NCI-H510A treated with DMSO at 0.1 percent for 48 hours (cell line): ENCODE data around the gene HIF1AN.

ENCODE experiments used
- DNase-seq: peaks from one replicate; lab custom pipeline; 2025; lab: John Stamatoyannopoulos, UW

Gene HIF1AN

GRCh38 chr10:100535715-100536353, at the start of gene HIF1AN:
HIF1AN (plus strand) TSS chr10:100535943; CDS start chr10:100535959, 16 bp downstream.
- peak; percentile 94 for DNase-seq

DNA sequence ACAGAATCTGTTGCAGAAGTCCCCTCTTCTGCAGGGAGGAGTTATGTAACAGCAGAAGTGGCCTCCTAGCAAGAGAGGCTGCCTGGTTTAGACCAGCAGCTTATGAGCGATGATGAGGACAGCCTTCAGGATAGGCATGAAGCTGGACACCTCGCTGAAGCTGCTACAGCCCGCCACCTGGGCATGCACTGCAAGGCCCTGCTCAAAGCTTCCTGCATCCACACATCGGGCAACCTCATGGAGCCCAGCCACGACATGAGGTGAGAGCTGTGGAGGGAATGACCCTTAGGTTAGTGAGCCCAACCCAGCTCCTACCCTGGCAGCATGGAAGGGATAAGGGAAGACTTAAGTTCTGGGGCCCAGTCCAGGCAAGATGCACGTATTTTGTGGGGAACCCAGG, 48.2 kb upstream of the HIF1AN start:
- DNase-seq: no peak

GRCh38 chr10:100489396-100489795, 46.3 kb upstream of the HIF1AN start:
- no peak for DNase-seq

- DNase-seq: no peak
Observed at GRCh38 chr10:100490531-100490930, 45.2 kb upstream of the HIF1AN start.

- DNase-seq: no peak
Observed at GRCh38 chr10:100496567-100496966, 39.2 kb upstream of the HIF1AN start.

GRCh38 chr10:100498059-100498458, 37.7 kb upstream of the HIF1AN start:
- no peak for DNase-seq

DNA sequence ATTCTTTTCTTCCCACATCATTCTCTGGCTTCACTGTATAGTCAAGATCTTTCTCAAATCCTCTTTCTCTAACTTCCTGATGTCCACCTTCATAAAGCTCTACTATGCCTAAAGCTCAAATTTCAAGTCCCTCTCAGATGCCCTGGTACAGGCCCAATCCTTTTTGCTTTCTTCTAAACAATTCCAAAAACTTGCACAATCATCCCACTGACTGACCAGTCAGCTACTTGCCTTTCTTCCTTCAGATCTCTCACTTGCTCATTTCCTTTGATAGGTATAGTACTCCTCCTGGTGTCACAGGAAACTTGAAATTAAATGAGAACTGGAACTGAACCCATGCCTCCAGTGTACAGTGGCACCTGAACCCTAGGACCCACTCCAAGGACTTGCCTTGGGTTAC, 34.3 kb upstream of the HIF1AN start:
- no peak for DNase-seq

DNA sequence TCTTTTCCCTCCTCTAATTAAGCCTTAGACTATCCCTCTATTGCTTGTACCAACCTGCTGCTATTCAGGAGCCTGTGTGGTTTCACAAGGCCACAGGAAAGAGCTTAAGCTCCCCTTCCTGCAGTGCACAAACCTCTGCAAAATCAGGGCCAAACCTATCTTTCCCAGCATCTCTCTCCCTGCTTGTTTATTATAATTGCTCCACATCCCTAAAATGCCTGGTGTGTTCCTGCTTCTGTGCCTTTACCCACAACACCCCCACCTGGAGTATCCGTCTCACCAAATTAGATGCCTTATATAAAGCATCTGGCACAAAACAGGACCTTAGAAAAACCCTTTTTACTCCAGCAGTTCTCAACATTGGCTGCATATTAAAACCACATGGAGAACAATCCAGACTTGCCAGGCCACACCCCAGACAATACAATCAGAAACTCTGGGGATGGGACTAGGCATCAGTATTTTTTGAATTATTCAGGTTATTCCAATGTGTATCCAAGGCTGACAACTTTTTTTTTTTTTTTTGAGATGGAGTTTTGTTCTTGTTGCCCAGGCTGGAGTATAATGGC, 32.7 kb upstream of the HIF1AN start:
- DNase-seq: no peak

DNA sequence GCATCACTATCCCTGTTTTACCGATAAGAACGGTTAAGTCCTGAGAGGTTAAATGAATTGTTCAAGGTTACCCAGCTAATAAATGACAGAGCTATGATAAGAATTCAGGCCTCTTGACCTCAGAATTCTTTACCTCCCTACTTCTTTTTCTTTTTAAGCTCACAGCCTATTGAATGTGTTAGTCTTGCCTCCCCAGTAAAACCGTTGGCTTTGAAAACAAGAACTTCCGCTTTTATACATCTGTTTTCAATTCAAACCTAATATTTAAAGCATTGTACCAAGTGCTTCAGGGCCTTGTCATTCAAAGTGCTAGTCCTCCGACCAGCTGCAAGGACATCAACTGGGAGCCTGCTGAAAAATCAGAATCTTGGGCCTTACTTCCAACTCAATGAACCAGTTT, 31.6 kb upstream of the HIF1AN start:
- DNase-seq: no peak

GRCh38 chr10:100505164-100505563, 30.6 kb upstream of the HIF1AN start:
- no peak for DNase-seq

DNA sequence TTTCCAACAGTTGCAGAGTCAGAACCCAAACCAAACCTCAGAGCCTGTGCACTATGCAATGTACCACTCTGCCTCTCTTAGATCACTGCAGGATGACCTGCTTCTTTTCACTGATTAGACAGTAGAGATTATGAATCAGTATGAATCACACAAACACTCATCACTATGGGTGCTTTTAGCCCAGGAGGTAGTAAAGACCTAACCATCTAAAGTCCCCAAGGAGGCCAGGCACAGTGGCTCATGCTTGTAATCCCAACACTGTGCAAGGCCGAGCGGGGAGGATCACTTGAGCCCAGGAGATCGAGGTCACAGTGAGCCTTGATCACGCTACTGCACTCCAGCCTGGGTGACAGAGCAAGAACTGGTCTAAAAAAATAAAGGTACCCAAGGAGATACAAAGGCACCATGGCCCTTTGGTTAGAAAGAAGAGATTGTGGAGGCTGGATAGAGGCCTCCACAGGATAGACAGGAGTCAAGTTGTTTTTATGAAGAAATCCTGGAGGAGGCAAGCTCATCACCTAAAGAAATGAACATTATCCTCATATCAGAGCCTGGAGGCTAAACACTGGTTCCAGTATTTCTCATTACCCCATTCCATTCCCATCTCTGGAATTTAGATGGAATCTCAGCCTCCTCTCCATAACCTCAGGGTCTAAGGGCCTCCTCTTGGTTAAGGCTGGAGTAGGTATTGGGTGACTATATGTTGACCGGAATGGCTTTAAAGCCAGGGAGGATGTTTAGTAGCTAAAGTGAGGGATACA, 29.0 kb upstream of the HIF1AN start:
- no peak for DNase-seq

GRCh38 chr10:100507357-100507732, 28.4 kb upstream of the HIF1AN start:
- DNase-seq: no peak

- DNase-seq: no peak
Observed at GRCh38 chr10:100508266-100508665, 27.5 kb upstream of the HIF1AN start.

GRCh38 chr10:100508691-100509150, 27.0 kb upstream of the HIF1AN start:
- DNase-seq: peak; percentile 45

DNA sequence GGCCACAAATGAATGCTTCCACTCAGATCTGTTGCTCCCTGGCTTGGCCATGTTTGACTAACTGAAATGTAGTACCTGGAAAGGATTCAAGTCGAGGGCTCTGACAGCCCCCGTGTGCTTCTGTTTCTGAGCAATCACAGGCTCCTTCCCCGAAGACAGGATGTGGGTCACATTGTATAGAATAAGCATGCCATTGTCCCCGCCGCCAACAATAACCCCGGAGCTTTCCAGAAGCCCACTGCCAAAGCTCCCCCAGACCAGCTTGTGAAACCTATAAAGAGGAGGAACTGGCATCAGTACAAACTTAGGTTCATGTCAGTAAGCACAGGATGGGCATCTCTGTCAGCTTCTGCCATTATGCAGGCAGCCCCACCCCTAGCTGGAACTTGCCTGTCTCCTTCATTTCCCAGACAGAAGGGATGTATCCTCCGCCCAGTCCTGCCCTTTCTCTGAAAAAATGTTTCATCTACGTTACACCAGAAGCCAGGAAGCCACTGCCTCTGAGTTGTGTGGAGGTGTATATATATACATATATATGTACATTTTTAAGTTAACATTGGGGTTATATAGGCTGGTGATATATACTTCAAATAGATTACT, 26.4 kb upstream of the HIF1AN start:
- DNase-seq: no peak

DNA sequence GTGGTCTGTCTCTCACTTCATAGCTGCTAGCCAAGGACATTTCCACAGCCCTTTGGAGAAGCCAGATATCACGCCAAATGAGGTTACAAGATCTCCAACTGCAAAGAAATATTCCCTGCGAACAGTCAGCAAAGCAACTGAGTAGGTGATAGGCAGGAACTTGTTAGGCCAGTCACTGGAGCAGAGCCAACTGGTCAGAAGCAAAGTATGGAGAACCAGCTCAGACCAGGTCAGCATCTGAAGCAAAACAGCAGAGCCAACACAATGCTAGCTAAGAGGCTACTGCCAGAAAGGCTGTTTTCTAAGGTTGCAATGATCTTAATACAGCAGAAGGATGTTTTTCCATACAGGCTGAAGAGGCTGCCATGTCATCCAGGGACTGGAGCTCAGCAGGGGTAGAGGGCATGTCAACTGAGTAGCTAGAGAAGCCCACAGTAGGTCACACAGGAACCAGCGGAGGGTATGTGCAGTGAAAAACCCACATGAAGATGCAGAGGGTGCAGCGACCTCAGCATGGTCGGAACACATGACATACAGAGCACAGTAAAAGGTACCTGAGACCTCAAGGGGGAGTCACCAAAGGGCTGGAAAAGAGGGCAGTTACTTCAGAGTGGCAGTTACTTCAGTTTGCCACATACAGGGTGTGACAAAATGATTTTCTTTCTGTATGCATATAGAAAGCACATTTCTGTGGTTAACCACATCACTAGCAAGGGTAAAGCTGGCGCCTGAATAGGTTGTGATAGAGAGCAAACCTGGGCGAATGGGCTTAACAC, 25.0 kb upstream of the HIF1AN start:
- no peak for DNase-seq

- no peak for DNase-seq
Observed at GRCh38 chr10:100515612-100516011, 20.1 kb upstream of the HIF1AN start.

DNA sequence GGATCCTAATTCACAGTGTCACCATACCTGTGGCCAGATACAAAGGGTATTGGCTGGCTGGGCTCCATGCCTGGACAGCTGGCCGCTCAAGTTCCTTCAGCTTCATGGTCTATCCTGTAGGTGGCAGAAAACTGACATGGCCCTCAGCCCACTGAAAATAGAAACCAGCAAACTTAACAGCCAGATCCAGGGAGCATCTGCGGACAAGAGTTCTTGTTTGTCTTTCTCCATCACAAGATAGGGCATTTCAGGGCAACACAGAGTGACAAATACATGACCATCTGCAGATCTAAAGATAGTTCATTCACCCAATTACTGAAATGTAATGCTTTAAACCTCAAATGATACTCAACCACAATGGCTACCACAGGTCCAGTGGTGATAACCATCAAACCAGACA, 18.9 kb upstream of the HIF1AN start:
- DNase-seq: no peak

DNA sequence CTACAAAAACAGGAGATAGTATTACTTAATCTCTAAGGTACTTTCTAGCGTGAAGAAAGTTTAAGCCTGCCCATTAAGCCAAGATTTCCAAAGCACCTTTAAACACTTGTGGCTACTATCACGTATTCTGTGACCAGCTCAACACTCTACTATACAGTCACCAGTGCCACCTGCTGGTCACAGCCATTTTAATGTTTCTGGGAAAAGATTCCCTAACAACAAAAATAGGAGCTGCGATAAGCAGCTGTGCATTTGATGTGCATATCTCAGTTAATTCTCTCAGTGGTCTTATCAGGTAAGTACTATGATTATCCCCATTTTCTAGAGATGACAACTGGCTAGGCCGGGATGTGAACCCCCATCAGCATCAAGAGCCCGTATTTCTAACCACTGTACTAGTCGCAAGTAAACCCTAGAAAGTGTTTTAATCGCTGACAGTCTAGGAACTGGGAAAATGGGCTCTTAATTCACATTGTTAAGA, 16.9 kb upstream of the HIF1AN start:
- DNase-seq: peak; percentile 63

DNA sequence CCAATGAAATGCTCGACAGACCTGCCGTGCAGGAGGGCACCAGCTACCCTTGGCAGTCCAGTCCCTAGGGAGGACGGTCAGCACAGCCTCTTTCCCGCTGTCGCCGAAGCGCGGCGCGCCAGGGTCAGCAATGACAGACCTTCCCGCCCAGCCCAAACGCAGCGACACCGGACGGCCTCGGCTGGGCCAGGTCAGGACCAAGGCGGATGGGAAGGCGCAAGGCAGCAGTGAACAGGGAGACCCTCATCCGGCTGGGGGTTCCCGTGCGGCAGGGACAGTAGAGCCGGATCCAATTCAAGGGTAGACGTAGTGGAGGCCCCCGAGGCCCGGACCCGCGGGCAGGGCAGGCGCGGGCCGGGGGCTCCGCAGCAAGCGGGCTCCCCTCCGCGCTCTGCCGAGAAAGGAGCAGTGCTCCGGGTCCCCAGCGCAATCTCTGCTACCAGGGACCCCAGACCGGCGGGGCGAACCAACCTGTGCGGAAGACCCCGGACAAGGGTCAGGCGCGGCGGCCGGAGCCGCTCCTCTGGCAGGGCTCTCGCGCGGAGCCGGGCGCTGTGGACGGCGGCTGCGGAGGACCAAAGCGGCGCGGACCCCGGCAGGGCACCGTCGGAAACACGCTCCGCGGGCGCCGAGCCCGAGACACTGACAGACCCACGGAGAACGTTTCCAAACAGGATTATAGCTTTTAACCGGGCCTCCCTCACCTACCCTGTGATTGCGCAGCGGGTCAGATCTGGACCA, 16.3 kb upstream of the HIF1AN start, which contains the start of gene SEC31B:
Gene SEC31B, minus strand, starts transcription at position 551 of the 741 bp plus-strand sequence. CDS start 2,909 bp downstream, outside the sequence.
- peak; percentile 47 for DNase-seq

GRCh38 chr10:100520811-100521210, 14.9 kb upstream of the HIF1AN start:
- DNase-seq: no peak
